HG02571 (cell line): Measurements from ENCODE around the gene ENO1.

ENCODE experiments used
- ATAC-seq: cut with Tn5 transposase; IDR thresholded peaks from one replicate; pipeline ENCODE4 v1.9.1; 2021; ENCODE audit warnings: mild to moderate bottlenecking, moderate library complexity; ENCODE audit not compliant: unreplicated experiment

Gene ENO1

GRCh38 chr1:8816264-8816663 lies 62.2 kb downstream of the ENO1 start:
- no peak for ATAC-seq

GRCh38 chr1:8815582-8816151 lies 62.8 kb downstream of the ENO1 start:
- no peak for ATAC-seq

- ATAC-seq: no peak
Observed at GRCh38 chr1:8814865-8815264, 63.6 kb downstream of the ENO1 start.

- ATAC-seq: no peak
Observed at GRCh38 chr1:8813991-8814390, 64.5 kb downstream of the ENO1 start.

GRCh38 chr1:8813016-8813763 lies 65.3 kb downstream of the ENO1 start:
- no peak for ATAC-seq

GRCh38 chr1:8812081-8812480 lies 66.4 kb downstream of the ENO1 start:
- no peak for ATAC-seq
